ENCODE measurements around the gene XXYLT1.

DNA sequence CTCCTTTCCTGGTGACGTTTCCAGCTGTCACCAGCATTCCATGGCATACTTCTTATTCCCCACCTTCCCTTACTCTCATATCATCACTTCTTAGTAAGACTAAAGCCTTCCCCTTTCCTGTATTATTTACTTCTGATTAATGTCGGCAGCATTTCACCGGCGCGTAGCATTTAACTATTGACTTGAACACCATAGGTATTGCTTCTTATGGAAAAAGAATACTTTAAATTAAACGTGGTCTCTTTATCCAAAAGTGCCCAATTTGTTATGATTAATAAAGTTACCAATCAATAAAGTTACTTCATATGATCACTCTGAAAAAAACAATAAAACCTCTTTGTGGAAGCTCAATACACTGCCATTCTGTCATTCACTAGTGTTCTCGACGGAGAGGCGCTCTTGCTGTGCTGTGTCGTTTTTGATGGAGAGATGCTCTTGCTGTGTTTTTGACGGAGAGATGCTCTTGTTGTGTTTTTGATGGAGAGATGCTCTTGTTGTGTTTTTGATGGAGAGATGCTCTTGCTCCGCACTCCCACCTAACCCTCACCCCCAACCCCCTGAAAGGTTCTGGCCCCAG lies 165.0 kb downstream of the XXYLT1 start:
- TF ChIP-seq, protein P1, sequence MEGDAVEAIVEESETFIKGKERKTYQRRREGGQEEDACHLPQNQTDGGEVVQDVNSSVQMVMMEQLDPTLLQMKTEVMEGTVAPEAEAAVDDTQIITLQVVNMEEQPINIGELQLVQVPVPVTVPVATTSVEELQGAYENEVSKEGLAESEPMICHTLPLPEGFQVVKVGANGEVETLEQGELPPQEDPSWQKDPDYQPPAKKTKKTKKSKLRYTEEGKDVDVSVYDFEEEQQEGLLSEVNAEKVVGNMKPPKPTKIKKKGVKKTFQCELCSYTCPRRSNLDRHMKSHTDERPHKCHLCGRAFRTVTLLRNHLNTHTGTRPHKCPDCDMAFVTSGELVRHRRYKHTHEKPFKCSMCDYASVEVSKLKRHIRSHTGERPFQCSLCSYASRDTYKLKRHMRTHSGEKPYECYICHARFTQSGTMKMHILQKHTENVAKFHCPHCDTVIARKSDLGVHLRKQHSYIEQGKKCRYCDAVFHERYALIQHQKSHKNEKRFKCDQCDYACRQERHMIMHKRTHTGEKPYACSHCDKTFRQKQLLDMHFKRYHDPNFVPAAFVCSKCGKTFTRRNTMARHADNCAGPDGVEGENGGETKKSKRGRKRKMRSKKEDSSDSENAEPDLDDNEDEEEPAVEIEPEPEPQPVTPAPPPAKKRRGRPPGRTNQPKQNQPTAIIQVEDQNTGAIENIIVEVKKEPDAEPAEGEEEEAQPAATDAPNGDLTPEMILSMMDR (IDR thresholded peaks at IDR 0.05; ENCODE audit: insufficient read depth, low read length, poor library complexity, severe bottlenecking), result no peak
- TF ChIP-seq EZH2phosphoT487 (conservative IDR thresholded peaks at IDR 0.05; ENCODE audit: low read length), result no peak

Measured in SU-DHL-6 (cell line).